HepG2 (cell line): ENCODE measurements around the gene GFPT1. TPM values are rescaled to one million over a fixed set of nuclear protein-coding genes. Genes with fewer than 3 reads are reported as not detected.

Source experiments
- CHD4 ChIP-seq: fragments of 200-600 bp; sonication (generic); IDR thresholded peaks from 2 replicates; pipeline ENCODE4 v1.7.0; 2017; ENCODE audit warnings: mild to moderate bottlenecking, low read length, borderline replicate concordance
- CREM ChIP-seq, 2 experiments: sonication (generic) in 1 of 2; formaldehyde crosslinking in 1 of 2; IDR thresholded peaks; 2 replicates each; pipeline versions ENCODE4 v1.4.0 to v1.6.1; 2016 to 2020; ENCODE audit warnings: antibody characterized with exemption in 1 of 2, mild to moderate bottlenecking in 1 of 2, missing genetic modification reagents in 1 of 2
- DMAP1 ChIP-seq: IDR thresholded peaks from 2 replicates; pipeline ENCODE4 v1.6.1; 2016
- FOXO1 ChIP-seq: sonication (generic); formaldehyde crosslinking; IDR thresholded peaks from 2 replicates; pipeline ENCODE4 v1.4.0; 2020; ENCODE audit warnings: missing genetic modification reagents
- JUN ChIP-seq: sonication (generic); formaldehyde crosslinking; IDR thresholded peaks from 2 replicates; pipeline ENCODE4 v1.4.0; 2020; ENCODE audit warnings: mild to moderate bottlenecking, missing genetic modification reagents
- REXO4 ChIP-seq: sonication (generic); formaldehyde crosslinking; IDR thresholded peaks from 2 replicates; pipeline ENCODE4 v1.8.0; 2022; ENCODE audit warnings: missing genetic modification reagents, mild to moderate bottlenecking, borderline replicate concordance
- SOX5 ChIP-seq: IDR thresholded peaks from 2 replicates; pipeline ENCODE4 v1.6.1; 2016; ENCODE audit warnings: borderline replicate concordance
- ZC3H4 ChIP-seq: sonication (generic); formaldehyde crosslinking; IDR thresholded peaks from 2 replicates; pipeline ENCODE4 v1.4.0; 2020; ENCODE audit warnings: missing genetic modification reagents, borderline replicate concordance
- ZIK1 ChIP-seq: sonication (generic); formaldehyde crosslinking; IDR thresholded peaks from 2 replicates; pipeline ENCODE4 v1.5.0; 2020; ENCODE audit warnings: mild to moderate bottlenecking, low read depth, missing genetic modification reagents, borderline replicate concordance
- ZNF230 ChIP-seq: sonication (generic); formaldehyde crosslinking; IDR thresholded peaks from 2 replicates; pipeline ENCODE4 v1.4.0; 2020; ENCODE audit warnings: mild to moderate bottlenecking, missing genetic modification reagents
- ZNF232 ChIP-seq: sonication (generic); formaldehyde crosslinking; IDR thresholded peaks from 2 replicates; pipeline ENCODE4 v1.4.0; 2020; ENCODE audit warnings: missing genetic modification reagents, borderline replicate concordance
- ZNF282 ChIP-seq: fragments of 450-650 bp; IDR thresholded peaks from 2 replicates; pipeline ENCODE4 v1.6.1; 2018; ENCODE audit not compliant: partially characterized antibody
- ZNF34 ChIP-seq: sonication (generic); formaldehyde crosslinking; IDR thresholded peaks from 2 replicates; pipeline ENCODE4 v1.4.0; 2020; ENCODE audit warnings: mild to moderate bottlenecking, missing genetic modification reagents, borderline replicate concordance
- ZNF441 ChIP-seq: sonication (generic); formaldehyde crosslinking; IDR thresholded peaks from 2 replicates; pipeline ENCODE4 v1.7.0; 2021; ENCODE audit warnings: missing genetic modification reagents, borderline replicate concordance
- ZNF451 ChIP-seq: sonication (generic); formaldehyde crosslinking; IDR thresholded peaks from 2 replicates; pipeline ENCODE4 v1.5.0; 2020; ENCODE audit warnings: mild to moderate bottlenecking, missing genetic modification reagents
- ZNF775 ChIP-seq: sonication (generic); formaldehyde crosslinking; IDR thresholded peaks from 2 replicates; pipeline ENCODE4 v1.4.0; 2020; ENCODE audit warnings: missing genetic modification reagents, mild to moderate bottlenecking, moderate library complexity, borderline replicate concordance
- ZSCAN30 ChIP-seq: sonication (generic); formaldehyde crosslinking; IDR thresholded peaks from 2 replicates; pipeline ENCODE4 v1.5.0; 2020; ENCODE audit warnings: mild to moderate bottlenecking, missing genetic modification reagents
- ZSCAN31 ChIP-seq: sonication (generic); formaldehyde crosslinking; IDR thresholded peaks from 2 replicates; pipeline ENCODE4 v1.5.0; 2020; ENCODE audit warnings: low read depth, mild to moderate bottlenecking, missing genetic modification reagents
- ZSCAN9 ChIP-seq: IDR thresholded peaks from 2 replicates; pipeline ENCODE4 v1.6.1; 2016; ENCODE audit warnings: borderline replicate concordance
- polyA plus RNA-seq, 8 experiments: library from polyadenylated mRNA; depleted of rRNA in 3 of 8; stranded (reverse) in 7 of 8; unstranded in 1 of 8; fragments of >200 nt; fragmentation: Illumina TruSeq in 4 of 8; extraction: Trizol in 4 of 8; gene quantifications; 2 replicates each; pipeline versions ENCODE4 v1.2.1 to v1.2.3, GENCODE V29; 2011 to 2016; ENCODE audit warnings: low read depth in 4 of 8, missing spikeins in 1 of 8, mixed read lengths in 1 of 8; ENCODE audit not compliant: insufficient read depth in 1 of 8
- total RNA-seq, 5 experiments: library from RNA; depleted of rRNA; stranded (reverse); fragments of >200 nt; fragmentation: Illumina TruSeq; extraction: Trizol; gene quantifications; 2 replicates each; pipeline ENCODE4 v1.2.3, GENCODE V29; 2016; ENCODE audit warnings: low read depth in 1 of 5
- TF ChIP-seq, protein P1 (sequence below): sonication (generic); formaldehyde crosslinking; IDR thresholded peaks from 2 replicates; pipeline ENCODE4 v1.5.1; 2020; ENCODE audit warnings: mild to moderate bottlenecking, moderate library complexity, missing genetic modification reagents
- TF ChIP-seq, protein P2 (sequence below): sonication (generic); formaldehyde crosslinking; IDR thresholded peaks from 2 replicates; pipeline ENCODE4 v1.4.0; 2020; ENCODE audit warnings: missing genetic modification reagents
- TF ChIP-seq, protein P3 (sequence below): sonication (generic); formaldehyde crosslinking; IDR thresholded peaks from 2 replicates; pipeline ENCODE4 v1.5.1; 2020; ENCODE audit warnings: missing genetic modification reagents, mild to moderate bottlenecking, borderline replicate concordance

GFPT1 gene
- total and polyA plus RNA-seq, 2 of the 13 experiments (the other 11 are each of a cell fraction or from before 2014, with no cell fraction given): 24.0 to 84.9 TPM

DNA sequence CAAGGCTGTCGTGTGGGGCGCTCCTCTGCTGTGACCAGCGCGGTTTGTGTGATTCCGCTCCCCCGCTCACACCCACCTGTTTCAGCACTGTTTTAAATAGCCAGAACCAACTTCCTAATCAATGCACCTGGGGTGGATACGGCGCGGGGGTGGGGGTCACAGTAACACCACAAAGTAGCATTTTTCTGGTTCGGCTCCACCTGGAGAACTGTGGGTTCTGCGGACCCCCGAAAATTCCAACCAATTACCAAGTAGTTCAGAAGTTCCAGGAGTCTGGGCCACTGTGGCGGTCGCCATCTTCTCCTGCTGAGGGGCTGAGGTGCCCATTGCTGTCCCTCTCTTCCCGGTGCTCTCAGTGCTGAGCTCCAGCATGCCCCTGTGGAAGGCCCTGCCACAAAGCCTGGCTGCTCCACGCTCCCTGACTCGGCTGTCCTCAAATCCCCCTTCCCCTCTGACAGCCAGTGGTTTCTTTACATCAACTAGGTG, 79.4 kb downstream of the GFPT1 start (continued):
- TF ChIP-seq ZSCAN30 (CRISPR knock-in tag): no peak
- no peak for TF ChIP-seq ZIK1 (CRISPR knock-in tag)
- no peak for TF ChIP-seq ZNF232 (CRISPR knock-in tag)
- TF ChIP-seq ZNF34 (CRISPR knock-in tag): no peak
- TF ChIP-seq ZSCAN9 (CRISPR knock-in tag): no peak
- TF ChIP-seq ZNF230: no peak
- TF ChIP-seq, protein P1, sequence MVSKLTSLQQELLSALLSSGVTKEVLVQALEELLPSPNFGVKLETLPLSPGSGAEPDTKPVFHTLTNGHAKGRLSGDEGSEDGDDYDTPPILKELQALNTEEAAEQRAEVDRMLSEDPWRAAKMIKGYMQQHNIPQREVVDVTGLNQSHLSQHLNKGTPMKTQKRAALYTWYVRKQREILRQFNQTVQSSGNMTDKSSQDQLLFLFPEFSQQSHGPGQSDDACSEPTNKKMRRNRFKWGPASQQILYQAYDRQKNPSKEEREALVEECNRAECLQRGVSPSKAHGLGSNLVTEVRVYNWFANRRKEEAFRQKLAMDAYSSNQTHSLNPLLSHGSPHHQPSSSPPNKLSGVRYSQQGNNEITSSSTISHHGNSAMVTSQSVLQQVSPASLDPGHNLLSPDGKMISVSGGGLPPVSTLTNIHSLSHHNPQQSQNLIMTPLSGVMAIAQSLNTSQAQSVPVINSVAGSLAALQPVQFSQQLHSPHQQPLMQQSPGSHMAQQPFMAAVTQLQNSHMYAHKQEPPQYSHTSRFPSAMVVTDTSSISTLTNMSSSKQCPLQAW (CRISPR knock-in tag): no peak
- TF ChIP-seq, protein P2, sequence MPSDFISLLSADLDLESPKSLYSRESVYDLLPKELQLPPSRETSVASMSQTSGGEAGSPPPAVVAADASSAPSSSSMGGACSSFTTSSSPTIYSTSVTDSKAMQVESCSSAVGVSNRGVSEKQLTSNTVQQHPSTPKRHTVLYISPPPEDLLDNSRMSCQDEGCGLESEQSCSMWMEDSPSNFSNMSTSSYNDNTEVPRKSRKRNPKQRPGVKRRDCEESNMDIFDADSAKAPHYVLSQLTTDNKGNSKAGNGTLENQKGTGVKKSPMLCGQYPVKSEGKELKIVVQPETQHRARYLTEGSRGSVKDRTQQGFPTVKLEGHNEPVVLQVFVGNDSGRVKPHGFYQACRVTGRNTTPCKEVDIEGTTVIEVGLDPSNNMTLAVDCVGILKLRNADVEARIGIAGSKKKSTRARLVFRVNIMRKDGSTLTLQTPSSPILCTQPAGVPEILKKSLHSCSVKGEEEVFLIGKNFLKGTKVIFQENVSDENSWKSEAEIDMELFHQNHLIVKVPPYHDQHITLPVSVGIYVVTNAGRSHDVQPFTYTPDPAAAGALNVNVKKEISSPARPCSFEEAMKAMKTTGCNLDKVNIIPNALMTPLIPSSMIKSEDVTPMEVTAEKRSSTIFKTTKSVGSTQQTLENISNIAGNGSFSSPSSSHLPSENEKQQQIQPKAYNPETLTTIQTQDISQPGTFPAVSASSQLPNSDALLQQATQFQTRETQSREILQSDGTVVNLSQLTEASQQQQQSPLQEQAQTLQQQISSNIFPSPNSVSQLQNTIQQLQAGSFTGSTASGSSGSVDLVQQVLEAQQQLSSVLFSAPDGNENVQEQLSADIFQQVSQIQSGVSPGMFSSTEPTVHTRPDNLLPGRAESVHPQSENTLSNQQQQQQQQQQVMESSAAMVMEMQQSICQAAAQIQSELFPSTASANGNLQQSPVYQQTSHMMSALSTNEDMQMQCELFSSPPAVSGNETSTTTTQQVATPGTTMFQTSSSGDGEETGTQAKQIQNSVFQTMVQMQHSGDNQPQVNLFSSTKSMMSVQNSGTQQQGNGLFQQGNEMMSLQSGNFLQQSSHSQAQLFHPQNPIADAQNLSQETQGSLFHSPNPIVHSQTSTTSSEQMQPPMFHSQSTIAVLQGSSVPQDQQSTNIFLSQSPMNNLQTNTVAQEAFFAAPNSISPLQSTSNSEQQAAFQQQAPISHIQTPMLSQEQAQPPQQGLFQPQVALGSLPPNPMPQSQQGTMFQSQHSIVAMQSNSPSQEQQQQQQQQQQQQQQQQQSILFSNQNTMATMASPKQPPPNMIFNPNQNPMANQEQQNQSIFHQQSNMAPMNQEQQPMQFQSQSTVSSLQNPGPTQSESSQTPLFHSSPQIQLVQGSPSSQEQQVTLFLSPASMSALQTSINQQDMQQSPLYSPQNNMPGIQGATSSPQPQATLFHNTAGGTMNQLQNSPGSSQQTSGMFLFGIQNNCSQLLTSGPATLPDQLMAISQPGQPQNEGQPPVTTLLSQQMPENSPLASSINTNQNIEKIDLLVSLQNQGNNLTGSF (CRISPR knock-in tag): no peak
- peak; percentile 17; the same call in 1 of the 2 replicates for TF ChIP-seq ZNF441 (CRISPR knock-in tag)
- TF ChIP-seq ZNF775: no peak
- no peak for TF ChIP-seq CHD4
- no peak for TF ChIP-seq JUN (CRISPR knock-in tag)
- TF ChIP-seq SOX5 (CRISPR knock-in tag): no peak
- no peak for TF ChIP-seq REXO4 (CRISPR knock-in tag)
- TF ChIP-seq ZNF282: no peak
- TF ChIP-seq CREM (IDR thresholded peaks at IDR 0.05): no peak
- no peak for TF ChIP-seq CREM (CRISPR knock-in tag; IDR thresholded peaks at IDR 0.05)
- TF ChIP-seq ZNF451 (CRISPR knock-in tag): no peak
- no peak for TF ChIP-seq DMAP1 (CRISPR knock-in tag)
- no peak for TF ChIP-seq ZC3H4 (CRISPR knock-in tag)
- 0 out of 2 replicates have a peak, but pooled peaks have one; percentile 32 for TF ChIP-seq ZSCAN31
- TF ChIP-seq, protein P3, sequence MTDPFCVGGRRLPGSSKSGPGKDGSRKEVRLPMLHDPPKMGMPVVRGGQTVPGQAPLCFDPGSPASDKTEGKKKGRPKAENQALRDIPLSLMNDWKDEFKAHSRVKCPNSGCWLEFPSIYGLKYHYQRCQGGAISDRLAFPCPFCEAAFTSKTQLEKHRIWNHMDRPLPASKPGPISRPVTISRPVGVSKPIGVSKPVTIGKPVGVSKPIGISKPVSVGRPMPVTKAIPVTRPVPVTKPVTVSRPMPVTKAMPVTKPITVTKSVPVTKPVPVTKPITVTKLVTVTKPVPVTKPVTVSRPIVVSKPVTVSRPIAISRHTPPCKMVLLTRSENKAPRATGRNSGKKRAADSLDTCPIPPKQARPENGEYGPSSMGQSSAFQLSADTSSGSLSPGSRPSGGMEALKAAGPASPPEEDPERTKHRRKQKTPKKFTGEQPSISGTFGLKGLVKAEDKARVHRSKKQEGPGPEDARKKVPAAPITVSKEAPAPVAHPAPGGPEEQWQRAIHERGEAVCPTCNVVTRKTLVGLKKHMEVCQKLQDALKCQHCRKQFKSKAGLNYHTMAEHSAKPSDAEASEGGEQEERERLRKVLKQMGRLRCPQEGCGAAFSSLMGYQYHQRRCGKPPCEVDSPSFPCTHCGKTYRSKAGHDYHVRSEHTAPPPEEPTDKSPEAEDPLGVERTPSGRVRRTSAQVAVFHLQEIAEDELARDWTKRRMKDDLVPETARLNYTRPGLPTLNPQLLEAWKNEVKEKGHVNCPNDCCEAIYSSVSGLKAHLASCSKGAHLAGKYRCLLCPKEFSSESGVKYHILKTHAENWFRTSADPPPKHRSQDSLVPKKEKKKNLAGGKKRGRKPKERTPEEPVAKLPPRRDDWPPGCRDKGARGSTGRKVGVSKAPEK: no peak
- no peak for TF ChIP-seq FOXO1 (CRISPR knock-in tag)
